Fibroblast of the conjunctiva (primary cell): ENCODE data around the gene CD276.
A peak's percentile ranks its signal among the peaks of the same experiment; 100 is the strongest.
"Not testable (repeated sequence)": the region's sequence is repeated elsewhere in the genome, so short reads cannot be mapped to it uniquely, and the experiment has no call there.

Source experiments
- DNase-seq: peaks from one replicate; pipeline ENCODE4 v3.0.0-alpha.2; 2010; ENCODE audit warnings: low read depth

The CD276 gene

GRCh38 chr15:73684581-73685455, 635 bp downstream of the CD276 start:
- peak; percentile 66 for DNase-seq

- no peak for DNase-seq
Measured at GRCh38 chr15:73685981-73686380, 1.8 kb downstream of the CD276 start.

- DNase-seq, result peak; percentile 51
Measured at GRCh38 chr15:73686781-73687256, 2.6 kb downstream of the CD276 start.

- no peak for DNase-seq
Measured at GRCh38 chr15:73687351-73687750, 3.2 kb downstream of the CD276 start.

GRCh38 chr15:73688455-73688854, 4.3 kb downstream of the CD276 start:
- no peak for DNase-seq

GRCh38 chr15:73691396-73691795, 7.2 kb downstream of the CD276 start:
- peak; percentile 71 for DNase-seq

GRCh38 chr15:73694419-73694818, 10.2 kb downstream of the CD276 start:
- DNase-seq, result peak; percentile 33

- DNase-seq, result no peak
Measured at GRCh38 chr15:73695773-73696640, 11.8 kb downstream of the CD276 start.

GRCh38 chr15:73696641-73697001, 12.4 kb downstream of the CD276 start:
- DNase-seq, result no peak

GRCh38 chr15:73697033-73697467, 12.9 kb downstream of the CD276 start:
- DNase-seq, result peak; percentile 83

GRCh38 chr15:73699249-73700040, 15.3 kb downstream of the CD276 start:
- DNase-seq, result no peak

GRCh38 chr15:73700041-73700842, 16.1 kb downstream of the CD276 start:
- peak; percentile 69 for DNase-seq

- DNase-seq, result not testable (repeated sequence)
Measured at GRCh38 chr15:73702311-73703239, 18.4 kb downstream of the CD276 start.

- not testable (repeated sequence) for DNase-seq
Measured at GRCh38 chr15:73703601-73704000, 19.4 kb downstream of the CD276 start.

- DNase-seq, result not testable (repeated sequence)
Measured at GRCh38 chr15:73704142-73704868, 20.1 kb downstream of the CD276 start.

GRCh38 chr15:73704869-73705645, 20.9 kb downstream of the CD276 start:
- no peak for DNase-seq

- DNase-seq, result no peak
Measured at GRCh38 chr15:73708691-73709090, 24.5 kb downstream of the CD276 start.

GRCh38 chr15:73709241-73709640, 25.1 kb downstream of the CD276 start:
- DNase-seq, result no peak
